HL-60 (cell line): ENCODE results near the gene XPNPEP3.

Experiments used
- CTCF ChIP-seq: IDR thresholded peaks from one replicate; pipeline ENCODE4 v1.5.1; 2011; ENCODE audit warnings: low read length, control low read depth, inconsistent platforms; ENCODE audit not compliant: insufficient read depth
- GABPA ChIP-seq: IDR thresholded peaks from 2 replicates; pipeline ENCODE4 v1.6.1; 2012; ENCODE audit warnings: low read depth
- POLR2AphosphoS5 ChIP-seq: IDR thresholded peaks from 2 replicates; pipeline ENCODE4 v1.6.1; 2012; ENCODE audit warnings: low read depth
- REST ChIP-seq: IDR thresholded peaks from 2 replicates; pipeline ENCODE4 v1.6.1; 2012; ENCODE audit warnings: low read depth; ENCODE audit not compliant: insufficient replicate concordance
- SPI1 ChIP-seq: IDR thresholded peaks from 2 replicates; pipeline ENCODE4 v1.6.1; 2012; ENCODE audit warnings: low read depth, mild to moderate bottlenecking, borderline replicate concordance

DNA sequence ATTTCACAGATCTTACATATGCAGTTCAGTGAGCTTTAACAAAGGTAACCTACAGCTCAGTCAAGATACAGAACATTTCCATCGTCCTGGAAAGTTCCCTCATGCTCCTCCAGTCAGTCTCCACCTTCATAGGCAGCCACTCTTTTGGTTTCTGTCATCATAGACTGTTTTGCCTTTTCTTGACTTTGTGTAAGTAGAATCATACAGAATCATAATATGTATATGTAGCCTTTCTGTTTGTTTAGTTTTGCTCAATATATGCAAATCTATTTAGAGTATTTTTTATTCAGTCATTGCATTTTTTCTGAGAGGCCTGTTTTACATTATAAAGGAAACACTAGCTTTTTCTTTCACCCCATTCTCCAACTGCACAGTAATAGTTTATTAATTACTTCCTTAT, 20.0 kb downstream of the XPNPEP3 start:
- TF ChIP-seq CTCF (no peak), POLR2AphosphoS5 (no peak), REST (no peak), SPI1 (no peak), GABPA (no peak)
